ENCODE results near the gene RARS1.

- no peak for TF ChIP-seq CTCF (conservative IDR thresholded peaks at IDR 0.05; ENCODE audit: low read depth in 2 of 2)
- TF ChIP-seq POLR2AphosphoS5 (IDR thresholded peaks at IDR 0.05; ENCODE audit: low read depth): no peak
- no peak for TF ChIP-seq EZH2phosphoT487 (IDR thresholded peaks at IDR 0.05; ENCODE audit: unreplicated experiment)
- TF ChIP-seq EZH2 (IDR thresholded peaks at IDR 0.05; ENCODE audit: low read depth, unreplicated experiment): no peak
- no peak for TF ChIP-seq REST (IDR thresholded peaks at IDR 0.05; ENCODE audit: unreplicated experiment)
- TF ChIP-seq CREB1 (CRISPR knock-in tag; IDR thresholded peaks at IDR 0.05; ENCODE audit: low read depth): no peak
- TF ChIP-seq JUNB (IDR thresholded peaks at IDR 0.05; ENCODE audit: unreplicated experiment): no peak
- TF ChIP-seq ZNF331 (CRISPR knock-in tag; IDR thresholded peaks at IDR 0.05; ENCODE audit: low read depth): no peak
Observed at GRCh38 chr5:168563959-168564358, 77.7 kb downstream of the RARS1 start.
